ENCODE results near the gene SLC8A1.

DNA sequence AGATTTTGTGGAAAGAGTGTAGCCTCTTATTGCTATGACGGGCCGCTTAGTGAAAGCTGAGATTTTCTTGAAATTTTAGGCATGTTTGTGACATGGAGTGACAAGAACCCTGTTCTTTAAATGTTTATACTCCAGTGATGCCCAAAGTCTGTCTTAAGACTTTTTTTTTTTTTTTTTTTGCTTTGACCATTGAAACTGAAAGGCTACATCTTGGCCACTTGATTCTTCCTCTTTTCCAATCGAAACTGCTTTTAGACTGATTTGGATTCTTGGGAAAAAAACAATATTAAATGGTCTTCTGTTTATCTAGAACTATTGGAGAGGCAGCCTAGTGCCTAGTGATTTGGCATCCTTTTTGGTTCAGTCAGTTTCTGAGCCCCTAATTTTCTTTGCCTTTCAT is 2.4 kb upstream of the SLC8A1 start:
- TF ChIP-seq POLR2A (IDR thresholded peaks at IDR 0.05; ENCODE audit: low read length) = no peak
- TF ChIP-seq GATA1 (IDR thresholded peaks at IDR 0.05; ENCODE audit: low read depth, low read length) = no peak

Data from erythroblast (primary cell).